ENCODE measurements around the gene CALCOCO1. TPM values are rescaled to one million over a fixed set of nuclear protein-coding genes. Genes with fewer than 3 reads are reported as not detected.

The CALCOCO1 gene
- total and polyA plus RNA-seq, 2 experiments from 2014 or later = 71.3 to 74.4 TPM

- Histone ChIP-seq H3K4me3 (no peak overlapping the region), H3K27me3 (peaks cover 76% of the 10 kb centered on the region), H3K9me2 (replicated peaks; ENCODE audit: insufficient read depth) (no peaks in the 10 kb centered on the region), H3K36me3 (replicated peaks; ENCODE audit: insufficient read depth, low read depth) (no peaks in the 10 kb centered on the region), H3K4me2 (no peak overlapping the region), H3K79me2 (no peaks in the 10 kb centered on the region), H4K20me1 (ENCODE audit: insufficient read depth, poor library complexity, severe bottlenecking) (no peaks in the 10 kb centered on the region), H3K9me3 (ENCODE audit: low read depth) (no peaks in the 10 kb centered on the region), H2AFZ (no peak overlapping the region), H3K4me1 (ENCODE audit: insufficient read depth) (peaks cover 2% of the 10 kb centered on the region), H3K27ac (no peak overlapping the region)
- WGBS (ENCODE audit: low lambda C conversion rate, missing lambda C conversion rate) = 72% methylated on average over 6 of the region's 6 CpGs
- DNase-seq (ENCODE audit: low spot score) = no peak
- no peak for TF ChIP-seq EZH2phosphoT487 (IDR thresholded peaks at IDR 0.05; ENCODE audit: low read depth, severe bottlenecking, unreplicated experiment)
- TF ChIP-seq CTCF (IDR thresholded peaks at IDR 0.05; ENCODE audit: poor library complexity) = no peak
Observed at GRCh38 chr12:53700567-53700966, 26.7 kb downstream of the CALCOCO1 start.

- H4K20me1 ChIP-seq (ENCODE audit: insufficient read depth, poor library complexity, severe bottlenecking) = no peaks in the 10 kb centered on the region
- H3K9me2 ChIP-seq (replicated peaks; ENCODE audit: insufficient read depth) = no peaks in the 10 kb centered on the region
- WGBS (ENCODE audit: low lambda C conversion rate, missing lambda C conversion rate) = 64% methylated on average over 5 of the region's 5 CpGs
- H3K4me1 ChIP-seq (ENCODE audit: insufficient read depth) = peaks cover 8% of the 10 kb centered on the region
- no peak overlapping the region for H3K27ac ChIP-seq
- H3K36me3 ChIP-seq (replicated peaks; ENCODE audit: insufficient read depth, low read depth) = no peaks in the 10 kb centered on the region
- H3K4me3 ChIP-seq = no peak overlapping the region
- H3K79me2 ChIP-seq = no peaks in the 10 kb centered on the region
- no peak overlapping the region for H2AFZ ChIP-seq
- no peak for DNase-seq (ENCODE audit: low spot score)
- TF ChIP-seq CTCF (IDR thresholded peaks at IDR 0.05; ENCODE audit: poor library complexity) = no peak
- no peak for TF ChIP-seq EZH2 (IDR thresholded peaks at IDR 0.05; ENCODE audit: borderline replicate concordance)
- no peak for TF ChIP-seq EZH2phosphoT487 (IDR thresholded peaks at IDR 0.05; ENCODE audit: low read depth, severe bottlenecking, unreplicated experiment)
- no peak overlapping the region for H3K4me2 ChIP-seq
- peaks cover 74% of the 10 kb centered on the region for H3K27me3 ChIP-seq
- H3K9me3 ChIP-seq (ENCODE audit: low read depth) = no peaks in the 10 kb centered on the region
Observed at GRCh38 chr12:53699678-53700025, 27.6 kb downstream of the CALCOCO1 start.

DNA sequence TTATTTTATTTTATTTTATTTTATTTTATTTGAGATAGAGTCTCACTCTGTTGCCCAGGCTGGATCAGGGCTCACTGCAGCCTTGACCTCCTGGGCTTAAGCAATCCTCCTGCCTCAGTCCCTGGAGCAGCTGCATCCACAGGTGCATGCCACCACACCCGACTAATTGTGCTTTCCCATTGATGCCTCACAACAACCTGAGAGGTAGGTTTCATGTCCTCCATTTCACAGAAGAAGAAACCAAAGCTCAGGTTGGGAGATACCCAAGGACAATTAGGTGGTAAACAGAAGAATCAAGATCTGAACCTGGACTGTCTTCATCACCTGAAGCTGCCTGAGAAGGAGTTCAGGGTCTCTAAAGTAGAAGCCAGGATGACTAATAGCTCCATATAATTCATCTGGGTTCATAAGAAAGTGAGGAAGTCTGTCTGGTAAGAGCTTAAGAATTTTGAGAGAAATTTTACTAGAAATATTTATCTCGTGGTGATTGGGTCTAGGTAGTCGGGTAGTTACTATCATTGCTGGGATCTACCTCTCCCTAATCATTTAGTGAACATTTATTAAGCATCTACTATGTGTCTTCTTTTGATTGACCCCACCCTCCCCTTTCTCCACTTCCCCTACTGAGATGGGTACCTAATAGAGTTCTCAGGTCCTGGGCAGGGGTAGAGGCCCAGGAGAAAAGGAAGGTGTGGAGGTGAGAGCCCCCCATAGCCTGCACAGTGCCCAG lies 28.1 kb downstream of the CALCOCO1 start:
- TF ChIP-seq CTCF (IDR thresholded peaks at IDR 0.05; ENCODE audit: poor library complexity) = no peak
- Histone ChIP-seq H3K27me3 (peaks cover 74% of the 10 kb centered on the region), H2AFZ (no peak overlapping the region), H4K20me1 (ENCODE audit: insufficient read depth, poor library complexity, severe bottlenecking) (no peaks in the 10 kb centered on the region), H3K27ac (no peak overlapping the region), H3K9me2 (replicated peaks; ENCODE audit: insufficient read depth) (no peaks in the 10 kb centered on the region), H3K4me3 (no peak overlapping the region), H3K79me2 (no peaks in the 10 kb centered on the region), H3K4me1 (ENCODE audit: insufficient read depth) (peaks cover 8% of the 10 kb centered on the region), H3K9me3 (ENCODE audit: low read depth) (no peaks in the 10 kb centered on the region), H3K36me3 (replicated peaks; ENCODE audit: insufficient read depth, low read depth) (no peaks in the 10 kb centered on the region), H3K4me2 (no peak overlapping the region)
- no peak for DNase-seq (ENCODE audit: low spot score)
- WGBS (ENCODE audit: low lambda C conversion rate, missing lambda C conversion rate) = 74% methylated on average over 3 of the region's 3 CpGs

Data from hepatocyte (in vitro differentiated cells).